ENCODE measurements around the gene MTAP. TPM values are rescaled to one million over a fixed set of nuclear protein-coding genes. Genes with fewer than 3 reads are reported as not detected.

The MTAP gene
- total RNA-seq, 1 donor from 2014 or later = 21.2 TPM

- DNase-seq = peak; percentile 88
- ATAC-seq (ENCODE audit: poor library complexity) = peak; percentile 75
- intact Hi-C loops (cut with DNase I) = loop anchor here (2.0 kb wide), 1 partner anchor 465 kb away; no protein-coding TSS in a partner anchor
Observed at GRCh38 chr9:21801683-21802417, 586 bp upstream of the MTAP start.

- no peak for ATAC-seq (ENCODE audit: poor library complexity)
- intact Hi-C loops (cut with DNase I) = loop anchor here (2.0 kb wide), 1 partner anchor 467 kb away; no protein-coding TSS in a partner anchor
- no peak for DNase-seq
Observed at GRCh38 chr9:21803649-21804048, 1.2 kb downstream of the MTAP start.

- DNase-seq (no peak), ATAC-seq (ENCODE audit: poor library complexity) (no peak)
- intact Hi-C loops (cut with DNase I) = no loop called here
Observed at GRCh38 chr9:21804331-21804730, 1.9 kb downstream of the MTAP start.

GRCh38 chr9:21804791-21805190 lies 2.4 kb downstream of the MTAP start:
- no peak for DNase-seq
- no peak for ATAC-seq (ENCODE audit: poor library complexity)
- intact Hi-C loops (cut with DNase I) = no loop called here

- DNase-seq (peak; percentile 41), ATAC-seq (ENCODE audit: poor library complexity) (no peak)
- intact Hi-C loops (cut with DNase I) = no loop called here
Observed at GRCh38 chr9:21806644-21807043, 4.2 kb downstream of the MTAP start.

- no peak for DNase-seq
- intact Hi-C loops (cut with DNase I) = loop anchor here (5.0 to 10.0 kb wide), 4 partner anchors 194 to 432 kb away; partner anchors contain the start of gene CDKN2B
- no peak for ATAC-seq (ENCODE audit: poor library complexity)
Observed at GRCh38 chr9:21810388-21810787, 8.0 kb downstream of the MTAP start.

GRCh38 chr9:21810881-21811280 lies 8.4 kb downstream of the MTAP start:
- intact Hi-C loops (cut with DNase I) = loop anchor here (5.0 to 10.0 kb wide), 4 partner anchors 194 to 431 kb away; partner anchors contain the start of gene CDKN2B
- DNase-seq (peak; percentile 58), ATAC-seq (ENCODE audit: poor library complexity) (peak; percentile 79)

GRCh38 chr9:21811914-21812313 lies 9.5 kb downstream of the MTAP start:
- intact Hi-C loops (cut with DNase I) = loop anchor here (5.0 to 10.0 kb wide), 4 partner anchors 193 to 430 kb away; partner anchors contain the start of gene CDKN2B
- DNase-seq (no peak), ATAC-seq (ENCODE audit: poor library complexity) (no peak)

GRCh38 chr9:21812415-21812814 lies 10.0 kb downstream of the MTAP start:
- no peak for DNase-seq
- ATAC-seq (ENCODE audit: poor library complexity) = no peak
- intact Hi-C loops (cut with DNase I) = loop anchor here (5.0 to 10.0 kb wide), 4 partner anchors 192 to 430 kb away; partner anchors contain the start of gene CDKN2B

GRCh38 chr9:21812946-21813568 lies 10.6 kb downstream of the MTAP start:
- peak; percentile 77 for DNase-seq
- intact Hi-C loops (cut with DNase I) = loop anchor here (5.0 to 10.0 kb wide), 4 partner anchors 192 to 429 kb away; partner anchors contain the start of gene CDKN2B
- peak; percentile 74 for ATAC-seq (ENCODE audit: poor library complexity)

- ATAC-seq (ENCODE audit: poor library complexity) (peak; percentile 78), DNase-seq (peak; percentile 44)
- intact Hi-C loops (cut with DNase I) = loop anchor here (5.0 to 10.0 kb wide), 4 partner anchors 191 to 428 kb away; partner anchors contain the start of gene CDKN2B
Observed at GRCh38 chr9:21813575-21814473, 11.4 kb downstream of the MTAP start.

GRCh38 chr9:21815643-21816042 lies 13.2 kb downstream of the MTAP start:
- intact Hi-C loops (cut with DNase I) = loop anchor here (10.0 kb wide), 2 partner anchors 189 to 299 kb away; partner anchors contain the start of gene CDKN2B
- DNase-seq = no peak

GRCh38 chr9:21817176-21817575 lies 14.7 kb downstream of the MTAP start:
- intact Hi-C loops (cut with DNase I) = loop anchor here (10.0 kb wide), 2 partner anchors 188 to 298 kb away; partner anchors contain the start of gene CDKN2B
- ATAC-seq (ENCODE audit: poor library complexity) = peak; percentile 38
- DNase-seq = no peak

More at GRCh38 chr9:21815643-21816042, 13.2 kb downstream of the MTAP start:
- ATAC-seq (ENCODE audit: poor library complexity) = no peak

GRCh38 chr9:21825637-21826036 lies 23.2 kb downstream of the MTAP start:
- DNase-seq = no peak
- no peak for ATAC-seq (ENCODE audit: poor library complexity)
- intact Hi-C loops (cut with DNase I) = no loop called here

GRCh38 chr9:21828853-21829410 lies 26.5 kb downstream of the MTAP start:
- DNase-seq = no peak
- no peak for ATAC-seq (ENCODE audit: poor library complexity)
- intact Hi-C loops (cut with DNase I) = no loop called here

GRCh38 chr9:21830589-21830988 lies 28.2 kb downstream of the MTAP start:
- intact Hi-C loops (cut with DNase I) = no loop called here
- no peak for DNase-seq
- ATAC-seq (ENCODE audit: poor library complexity) = no peak

- intact Hi-C loops (cut with DNase I) = no loop called here
- DNase-seq = no peak
- peak; percentile 59 for ATAC-seq (ENCODE audit: poor library complexity)
Observed at GRCh38 chr9:21831841-21832509, 29.5 kb downstream of the MTAP start.

All from Right ventricle myocardium superior (tissue), 1 donor.